HG03045 (cell line): Measurements from ENCODE around the gene PLSCR3.

Experiments used
- ATAC-seq: cut with Tn5 transposase; IDR thresholded peaks from one replicate; pipeline ENCODE4 v1.9.1; 2021; ENCODE audit warnings: mild to moderate bottlenecking, moderate library complexity; ENCODE audit not compliant: unreplicated experiment

Gene PLSCR3

GRCh38 chr17:7394452-7395191 is at the start of gene PLSCR3:
Gene PLSCR3, minus strand, starts transcription at chr17:7394525. Its CDS starts 415 bp downstream, at chr17:7394110.
- ATAC-seq, result peak; percentile 71

GRCh38 chr17:7443499-7444485 is 49.5 kb upstream of the PLSCR3 start:
- ATAC-seq, result no peak

GRCh38 chr17:7442142-7442541 is 47.8 kb upstream of the PLSCR3 start:
- ATAC-seq, result no peak

- no peak for ATAC-seq
Observed at GRCh38 chr17:7441266-7441665, 46.9 kb upstream of the PLSCR3 start.

GRCh38 chr17:7440834-7441195 is 46.5 kb upstream of the PLSCR3 start:
- no peak for ATAC-seq

DNA sequence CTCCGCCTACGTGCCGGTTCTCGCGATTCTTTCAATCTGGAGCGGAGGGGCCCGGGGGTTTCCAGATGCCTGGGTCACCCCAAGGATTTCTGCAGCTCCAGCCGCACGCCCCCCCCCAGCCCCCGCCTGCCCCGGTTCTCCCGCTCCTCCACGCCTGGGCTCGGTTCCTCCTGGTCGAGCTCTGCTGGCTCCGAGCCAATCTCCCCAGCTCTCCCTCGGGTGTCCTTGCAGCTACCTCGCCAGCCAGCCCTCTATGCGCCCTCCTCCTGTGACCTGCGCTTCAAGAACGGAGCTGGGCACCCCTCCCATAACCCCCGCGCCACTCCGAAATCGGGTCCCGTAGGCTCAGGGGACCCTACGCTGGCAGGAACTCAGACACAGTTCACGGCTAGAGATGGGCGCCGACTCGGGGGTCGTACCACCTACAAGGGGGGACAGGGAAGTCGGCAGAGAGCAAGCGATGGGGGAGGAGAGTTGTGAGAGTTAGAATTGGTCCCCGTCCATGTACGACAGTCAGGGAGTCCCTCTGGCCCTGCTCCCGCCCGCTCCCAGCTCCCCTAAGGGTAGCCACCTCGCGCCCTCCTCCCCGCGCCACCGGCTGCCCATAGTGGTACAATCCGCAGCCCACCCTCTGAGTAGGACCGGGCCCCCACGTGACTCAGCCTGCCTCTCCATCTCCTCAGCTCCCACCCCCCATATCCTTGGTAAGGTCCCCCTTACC is 45.9 kb upstream of the PLSCR3 start:
- no peak for ATAC-seq

DNA sequence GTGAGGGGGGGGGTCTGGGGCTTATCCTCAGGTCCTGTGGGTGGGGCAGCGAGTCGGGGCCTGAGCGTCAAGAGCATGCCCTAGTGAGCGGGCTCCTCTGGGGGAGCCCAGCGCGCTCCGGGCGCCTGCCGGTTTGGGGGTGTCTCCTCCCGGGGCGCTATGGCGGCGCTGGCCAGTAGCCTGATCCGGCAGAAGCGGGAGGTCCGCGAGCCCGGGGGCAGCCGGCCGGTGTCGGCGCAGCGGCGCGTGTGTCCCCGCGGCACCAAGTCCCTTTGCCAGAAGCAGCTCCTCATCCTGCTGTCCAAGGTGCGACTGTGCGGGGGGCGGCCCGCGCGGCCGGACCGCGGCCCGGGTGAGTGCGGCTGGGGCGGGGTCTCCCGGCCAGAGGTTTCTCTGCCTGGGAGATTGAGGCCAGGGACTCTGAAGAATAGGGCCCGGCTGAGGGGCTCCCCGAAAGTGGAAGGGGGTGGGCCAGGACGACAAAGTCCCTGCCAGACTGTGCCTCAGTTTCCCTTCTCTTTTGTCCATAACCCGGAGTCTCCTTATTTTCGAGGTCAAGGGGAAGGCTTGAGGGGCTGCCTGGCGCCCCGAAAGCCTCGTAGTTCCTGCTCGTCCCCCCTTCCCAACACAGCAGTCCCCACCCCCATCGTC is 45.3 kb upstream of the PLSCR3 start, which contains the start of gene FGF11:
TSS of gene FGF11 (plus strand) at position 51 of the 651 bp plus-strand sequence. CDS start at position 160, 109 bp downstream.
- no peak for ATAC-seq

DNA sequence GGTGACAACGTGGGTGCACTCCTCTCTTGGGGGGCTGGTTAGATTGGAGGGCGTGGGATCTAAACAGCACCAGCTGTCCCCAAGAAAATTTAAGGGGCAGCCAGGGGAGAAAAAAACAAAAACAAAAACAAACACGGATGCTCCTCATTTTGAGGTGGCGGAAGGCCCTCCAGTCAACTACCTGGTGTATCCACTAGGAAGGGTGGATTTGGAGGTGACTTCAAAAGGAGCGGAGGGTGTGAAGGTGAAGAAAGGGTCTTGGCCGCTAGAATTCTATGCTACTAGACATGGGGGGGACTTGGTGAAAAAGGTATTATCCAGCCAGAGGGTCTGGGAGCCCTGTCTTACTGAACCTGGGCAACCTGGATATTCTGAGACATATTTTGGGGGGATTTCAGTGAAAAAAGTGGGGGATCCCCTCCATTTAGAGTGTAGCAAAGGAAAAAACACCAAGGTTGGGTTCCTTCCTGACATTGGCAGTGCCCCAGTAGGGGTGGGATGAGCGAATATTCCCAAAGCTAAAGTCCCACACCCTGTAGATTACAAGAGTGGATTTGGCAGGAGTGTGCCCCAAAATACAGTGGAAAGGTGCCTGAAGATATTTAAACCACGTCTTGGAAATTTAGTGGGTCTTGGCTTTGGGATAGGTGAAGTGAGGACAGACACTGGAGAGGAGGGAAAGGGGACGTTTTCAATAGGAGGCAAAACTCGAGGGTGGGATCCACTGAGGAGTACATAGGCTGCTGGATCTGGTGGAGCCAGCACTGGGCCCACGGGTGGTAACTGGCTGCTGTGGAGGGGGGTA is 44.5 kb upstream of the PLSCR3 start:
- no peak for ATAC-seq

DNA sequence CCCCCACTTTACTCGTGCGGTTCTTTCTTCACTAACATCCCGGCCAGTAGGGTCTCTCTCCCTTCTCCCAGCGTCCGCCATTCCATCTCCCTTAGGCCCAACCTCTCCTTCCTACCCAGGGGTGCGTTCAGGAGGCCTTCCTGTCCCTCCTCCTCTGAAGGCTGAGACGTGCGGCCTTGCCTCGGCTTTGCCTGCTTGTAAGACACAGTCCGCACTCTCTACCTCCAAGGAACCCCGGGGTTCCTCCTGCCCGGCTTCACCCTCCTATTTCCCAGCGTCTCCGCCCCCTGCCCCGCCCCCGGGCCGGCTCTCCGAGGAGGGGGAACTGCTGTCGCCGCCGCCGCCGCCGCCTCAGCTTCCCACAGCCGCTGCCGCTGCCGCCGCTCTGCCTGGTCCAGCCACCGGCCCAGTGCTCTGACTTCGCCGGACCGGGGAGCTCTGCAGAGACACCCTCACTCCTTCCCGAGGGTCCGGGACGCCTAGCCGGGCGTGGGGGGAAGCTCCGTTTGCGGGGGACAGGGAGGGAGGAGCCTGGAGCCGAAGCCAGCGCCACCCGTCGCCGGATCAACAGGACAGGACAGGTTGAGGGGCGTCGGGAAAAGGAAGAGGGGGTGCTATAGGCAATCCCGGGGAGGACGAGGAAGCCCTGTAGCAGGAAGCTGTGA is 43.8 kb upstream of the PLSCR3 start:
- ATAC-seq, result no peak

DNA sequence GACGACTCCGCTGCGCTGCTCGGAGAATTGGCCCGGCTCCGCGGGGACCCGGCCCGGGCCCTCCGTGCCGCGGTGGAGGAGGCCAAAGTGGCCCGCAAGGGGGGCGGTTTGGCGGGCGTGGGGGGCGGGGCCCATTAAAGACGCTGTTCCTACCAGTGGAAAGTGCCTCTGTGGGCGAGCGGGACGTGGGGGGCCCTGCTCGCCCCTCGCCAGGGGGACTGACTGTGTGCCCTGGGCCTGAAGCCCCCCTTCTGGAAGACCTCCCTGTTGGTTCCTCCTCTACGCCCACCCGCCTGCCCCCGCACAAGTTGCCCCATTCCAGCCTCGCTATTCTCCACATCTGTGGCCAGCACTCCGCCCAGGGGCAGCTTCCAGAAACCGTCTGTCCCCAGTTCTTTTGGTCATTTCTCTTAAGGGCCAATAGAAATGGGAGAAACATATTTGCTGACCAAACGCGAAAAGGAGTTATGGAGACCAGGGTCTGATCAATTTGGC is 43.1 kb upstream of the PLSCR3 start:
- no peak for ATAC-seq

- no peak for ATAC-seq
Observed at GRCh38 chr17:7436556-7437368, 42.4 kb upstream of the PLSCR3 start.

DNA sequence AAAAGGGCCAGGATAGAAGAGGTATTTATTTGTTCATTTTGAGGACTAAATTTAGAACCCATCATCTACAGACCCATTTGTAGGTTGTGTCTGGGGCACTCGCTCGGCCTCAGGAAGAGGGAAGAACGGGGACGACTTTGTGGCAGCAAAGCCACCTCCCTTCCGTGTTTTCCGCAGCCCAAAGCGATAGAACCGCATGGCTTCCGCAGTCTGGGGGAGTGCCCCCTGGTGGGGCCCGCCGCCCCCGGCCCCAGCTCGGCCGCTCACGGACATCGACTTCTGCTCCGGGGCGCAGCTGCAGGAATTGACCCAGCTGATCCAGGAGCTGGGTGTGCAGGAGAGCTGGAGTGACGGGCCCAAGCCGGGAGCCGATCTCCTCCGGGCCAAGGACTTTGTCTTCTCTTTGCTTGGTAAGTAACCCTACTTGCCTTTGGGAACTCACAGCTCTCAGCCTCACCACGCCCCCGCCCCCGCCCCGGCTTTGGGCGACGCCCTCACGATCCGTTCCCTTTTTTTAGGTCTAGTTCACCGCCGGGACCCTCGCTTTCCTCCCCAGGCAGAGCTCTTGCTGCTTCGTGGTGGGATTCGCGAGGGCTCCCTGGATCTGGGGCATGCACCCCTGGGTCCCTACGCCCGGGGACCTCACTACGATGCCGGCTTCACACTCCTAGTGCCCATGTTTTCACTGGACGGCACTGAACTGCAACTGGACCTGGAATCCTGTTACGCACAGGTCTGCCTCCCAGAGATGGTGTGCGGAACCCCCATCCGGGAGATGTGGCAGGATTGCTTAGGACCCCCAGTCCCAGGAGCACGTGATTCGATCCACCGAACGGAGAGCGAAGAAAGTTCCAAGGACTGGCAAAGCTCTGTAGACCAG is 41.6 kb upstream of the PLSCR3 start:
- ATAC-seq, result peak; percentile 19

GRCh38 chr17:7432296-7432695 is 38.0 kb upstream of the PLSCR3 start:
- ATAC-seq, result no peak

DNA sequence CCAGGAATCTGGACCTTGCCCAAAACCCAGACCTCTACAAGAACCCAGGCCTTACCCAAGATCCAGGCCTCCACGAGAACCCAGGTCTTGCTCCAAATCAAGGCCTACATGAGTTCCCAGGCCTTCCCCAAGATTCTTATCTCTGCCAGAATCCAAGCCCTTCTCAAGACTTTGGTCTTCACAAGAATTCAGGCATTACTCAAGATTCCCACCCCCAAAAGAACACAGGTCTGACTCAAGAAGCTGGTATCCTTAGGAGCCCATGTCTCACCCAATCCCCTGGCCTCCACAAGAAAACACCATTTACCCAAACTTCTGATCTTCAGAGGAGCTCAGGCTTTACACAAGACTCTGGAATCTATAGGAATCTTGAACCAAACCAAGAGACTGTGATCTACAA is 36.9 kb upstream of the PLSCR3 start:
- no peak for ATAC-seq

DNA sequence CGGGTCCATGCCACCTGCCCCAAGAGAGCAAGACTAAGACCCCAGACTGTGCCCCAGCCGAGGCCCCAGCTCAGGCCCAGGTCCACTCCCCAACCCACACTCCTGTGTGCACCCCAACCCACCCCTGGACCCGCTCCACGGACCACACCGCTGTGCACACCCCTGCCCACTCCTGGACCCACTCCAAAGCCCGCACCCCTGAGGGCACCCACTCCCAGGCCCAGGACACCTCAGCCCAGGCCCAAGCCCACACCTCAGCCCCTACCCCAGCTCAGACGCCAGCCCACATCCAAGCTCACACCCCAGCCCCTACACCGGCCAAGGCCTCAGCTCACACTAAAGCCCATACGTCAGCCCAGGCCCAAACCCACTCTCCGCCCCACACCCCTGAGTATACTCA is 35.4 kb upstream of the PLSCR3 start:
- no peak for ATAC-seq

GRCh38 chr17:7428557-7428956 is 34.2 kb upstream of the PLSCR3 start, which contains the start of gene SPEM3:
Gene SPEM3, plus strand, starts transcription at chr17:7428857. Its CDS starts 46 bp downstream, at chr17:7428903.
- ATAC-seq, result no peak

GRCh38 chr17:7427549-7427948 is 33.2 kb upstream of the PLSCR3 start:
- no peak for ATAC-seq
